SK-N-SH treated with all-trans-retinoic acid at 6 μM for 48 hours (cell line): Measurements from ENCODE around the gene HEPHL1.

Source experiments
- ATAC-seq: fragments of 200-7000 bp; cut with Tn5 transposase; 3 replicates; pipeline ENCODE4 v1.9.1; 2020; ENCODE audit warnings: mild to moderate bottlenecking, moderate library complexity
- ARNTL ChIP-seq: fragments of 450-650 bp; formaldehyde crosslinking; IDR thresholded peaks from 2 replicates; pipeline ENCODE4 v1.5.0; 2020; ENCODE audit warnings: low read depth, mild to moderate bottlenecking, moderate library complexity, borderline replicate concordance
- BACH2 ChIP-seq: fragments of 250-450 bp; sonication (Bioruptor Pico); IDR thresholded peaks from 2 replicates; pipeline ENCODE4 v1.9.0; 2021; ENCODE audit warnings: mild to moderate bottlenecking, borderline replicate concordance
- ESRRG ChIP-seq: fragments of 250-450 bp; sonication (Bioruptor Pico); IDR thresholded peaks from 2 replicates; pipeline ENCODE4 v1.6.1; 2021; ENCODE audit warnings: mild to moderate bottlenecking
- GLIS3 ChIP-seq: fragments of 250-450 bp; sonication (Bioruptor Pico); IDR thresholded peaks from 2 replicates; pipeline ENCODE4 v1.5.0; 2020; ENCODE audit warnings: mild to moderate bottlenecking, moderate library complexity
- ISL1 ChIP-seq: fragments of 250-450 bp; sonication (Bioruptor Pico); IDR thresholded peaks from 2 replicates; pipeline ENCODE4 v2.1.2; 2022; ENCODE audit warnings: mild to moderate bottlenecking, moderate library complexity
- OSR1 ChIP-seq: fragments of 250-450 bp; sonication (Bioruptor Pico); IDR thresholded peaks from 2 replicates; pipeline ENCODE4 v1.8.0; 2022; ENCODE audit warnings: moderate library complexity, mild to moderate bottlenecking, inconsistent platforms
- PPARA ChIP-seq: fragments of 250-450 bp; sonication (Bioruptor Pico); IDR thresholded peaks from 2 replicates; pipeline ENCODE4 v1.5.0; 2020; ENCODE audit warnings: mild to moderate bottlenecking, borderline replicate concordance
- RARB ChIP-seq: fragments of 250-450 bp; sonication (Bioruptor Pico); IDR thresholded peaks from 2 replicates; pipeline ENCODE4 v1.8.0; 2021; ENCODE audit warnings: mild to moderate bottlenecking, moderate library complexity
- SNAI2 ChIP-seq: fragments of 250-450 bp; sonication (Bioruptor Pico); IDR thresholded peaks from 2 replicates; pipeline ENCODE4 v1.5.0; 2020; ENCODE audit warnings: mild to moderate bottlenecking, moderate library complexity
- TCF4 ChIP-seq: fragments of 250-450 bp; sonication (Bioruptor Pico); IDR thresholded peaks from 2 replicates; pipeline ENCODE4 v1.8.0; 2021; ENCODE audit warnings: mild to moderate bottlenecking, moderate library complexity, borderline replicate concordance
- TOX ChIP-seq: fragments of 250-450 bp; sonication (Bioruptor Pico); IDR thresholded peaks from 2 replicates; pipeline ENCODE4 v1.8.0; 2021; ENCODE audit warnings: mild to moderate bottlenecking, moderate library complexity, borderline replicate concordance
- ZC3H10 ChIP-seq: fragments of 250-450 bp; sonication (Bioruptor Pico); IDR thresholded peaks from 2 replicates; pipeline ENCODE4 v1.5.1; 2021; ENCODE audit warnings: mild to moderate bottlenecking, moderate library complexity
- ZFP30 ChIP-seq: fragments of 450-650 bp; formaldehyde crosslinking; IDR thresholded peaks from 2 replicates; pipeline ENCODE4 v1.5.0; 2022; ENCODE audit warnings: mild to moderate bottlenecking, moderate library complexity
- ZNF70 ChIP-seq: fragments of 450-650 bp; formaldehyde crosslinking; IDR thresholded peaks from 2 replicates; pipeline ENCODE4 v1.5.0; 2020; ENCODE audit warnings: mild to moderate bottlenecking, moderate library complexity
- ZNF8 ChIP-seq: fragments of 450-650 bp; formaldehyde crosslinking; IDR thresholded peaks from 2 replicates; pipeline ENCODE4 v1.5.0; 2020; ENCODE audit warnings: mild to moderate bottlenecking, moderate library complexity
- TF ChIP-seq, protein P1 (sequence below): fragments of 250-450 bp; sonication (Bioruptor Pico); IDR thresholded peaks from 2 replicates; pipeline ENCODE4 v1.5.1; 2021; ENCODE audit warnings: mild to moderate bottlenecking, moderate library complexity
- TF ChIP-seq, protein P2 (sequence below): fragments of 250-450 bp; sonication (Bioruptor Pico); IDR thresholded peaks from 2 replicates; pipeline ENCODE4 v1.5.0; 2020; ENCODE audit warnings: mild to moderate bottlenecking, moderate library complexity
- TF ChIP-seq, protein P3 (sequence below): fragments of 250-450 bp; sonication (Bioruptor Pico); IDR thresholded peaks from 2 replicates; pipeline ENCODE4 v1.5.1; 2020; ENCODE audit warnings: low read depth, mild to moderate bottlenecking, moderate library complexity
- TF ChIP-seq, protein P4 (sequence below): fragments of 250-450 bp; sonication (Bioruptor Pico); IDR thresholded peaks from 2 replicates; pipeline ENCODE4 v1.8.0; 2021; ENCODE audit warnings: low read depth, mild to moderate bottlenecking, moderate library complexity, borderline replicate concordance

The HEPHL1 gene, protein sequence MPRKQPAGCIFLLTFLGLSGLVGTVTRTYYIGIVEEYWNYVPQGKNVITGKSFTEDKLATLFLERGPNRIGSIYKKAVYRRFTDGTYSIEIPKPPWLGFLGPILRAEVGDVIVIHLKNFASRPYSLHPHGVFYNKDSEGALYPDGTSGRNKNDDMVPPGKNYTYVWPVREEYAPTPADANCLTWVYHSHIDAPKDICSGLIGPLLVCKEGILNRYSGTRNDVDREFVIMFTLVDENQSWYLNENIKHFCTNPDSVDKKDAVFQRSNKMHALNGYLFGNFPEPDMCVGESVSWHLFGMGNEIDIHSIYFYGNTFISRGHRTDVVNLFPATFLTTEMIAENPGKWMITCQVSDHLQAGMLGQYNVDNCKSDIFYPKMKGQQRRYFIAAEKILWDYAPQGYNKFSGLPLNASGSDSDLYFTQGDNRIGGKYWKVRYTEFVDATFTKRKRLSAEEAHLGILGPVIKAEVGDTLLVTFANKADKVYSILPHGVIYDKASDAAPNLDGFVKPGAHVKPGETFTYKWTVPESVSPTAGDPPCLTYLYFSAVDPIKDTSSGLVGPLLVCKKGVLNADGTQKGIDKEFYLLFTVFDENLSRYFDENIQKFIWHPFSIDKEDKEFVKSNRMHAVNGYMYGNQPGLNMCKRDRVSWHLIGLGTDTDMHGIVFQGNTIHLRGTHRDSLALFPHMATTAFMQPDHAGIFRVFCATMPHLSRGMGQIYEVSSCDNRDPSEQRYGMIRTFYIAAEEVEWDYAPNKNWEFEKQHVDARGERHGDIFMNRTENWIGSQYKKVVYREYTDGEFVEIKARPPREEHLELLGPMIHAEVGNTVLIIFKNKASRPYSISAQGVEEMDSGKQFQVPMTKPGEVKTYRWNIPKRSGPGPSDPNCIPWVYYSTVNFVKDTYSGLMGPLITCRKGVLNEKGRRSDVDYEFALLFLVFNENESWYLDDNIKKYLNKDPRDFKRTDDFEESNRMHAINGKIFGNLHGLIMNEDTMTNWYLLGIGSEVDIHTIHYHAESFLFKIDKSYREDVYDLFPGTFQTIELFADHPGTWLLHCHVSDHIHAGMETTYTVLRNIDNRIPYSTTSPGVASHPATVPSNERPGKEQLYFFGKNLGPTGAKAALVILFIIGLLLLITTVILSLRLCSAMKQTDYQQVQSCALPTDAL

DNA sequence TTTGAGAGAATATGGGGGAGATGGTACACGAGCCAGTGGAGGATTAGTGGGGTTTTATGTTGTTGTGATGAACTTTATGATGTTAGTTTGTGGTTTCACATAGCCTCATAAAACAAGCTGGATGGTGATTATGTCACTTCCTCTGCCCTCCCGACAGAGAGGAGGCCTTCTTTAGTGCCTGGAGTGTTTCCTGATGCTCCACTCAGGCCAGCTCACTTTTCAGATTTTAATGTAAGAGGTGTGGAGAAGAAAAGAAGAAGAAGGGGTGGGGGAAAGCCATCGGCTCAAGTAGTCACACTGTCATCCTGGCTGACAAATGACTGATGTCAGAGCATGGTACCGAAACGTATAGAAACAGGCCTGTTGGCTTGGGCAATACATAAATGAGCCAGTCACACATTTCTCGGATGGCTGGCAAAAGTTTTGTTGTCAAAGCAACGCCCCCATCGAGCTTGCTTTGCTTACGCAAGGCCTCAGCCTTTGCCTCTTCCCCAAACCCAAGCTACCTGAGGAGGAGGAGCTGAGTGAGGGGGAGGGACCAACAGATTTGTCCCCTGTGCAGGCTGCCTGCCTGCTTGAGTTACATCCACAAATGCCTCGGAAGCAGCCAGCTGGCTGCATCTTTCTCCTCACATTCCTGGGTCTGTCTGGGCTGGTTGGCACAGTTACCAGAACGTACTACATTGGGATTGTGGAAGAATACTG is at the start of gene HEPHL1:
TSS of gene HEPHL1 (plus strand) at position 578 of the 705 bp plus-strand sequence. CDS start at position 593, 15 bp downstream.
- TF ChIP-seq RARB (CRISPR knock-in tag) (no peak), ZC3H10 (CRISPR knock-in tag) (no peak), PPARA (no peak), GLIS3 (CRISPR knock-in tag) (no peak), ZNF70 (CRISPR knock-in tag) (no peak), TCF4 (no peak), BACH2 (no peak), ESRRG (CRISPR knock-in tag) (no peak), SNAI2 (CRISPR knock-in tag) (no peak), OSR1 (CRISPR knock-in tag) (no peak), ZNF8 (CRISPR knock-in tag) (no peak), TOX (CRISPR knock-in tag) (no peak)
- TF ChIP-seq, protein P1, sequence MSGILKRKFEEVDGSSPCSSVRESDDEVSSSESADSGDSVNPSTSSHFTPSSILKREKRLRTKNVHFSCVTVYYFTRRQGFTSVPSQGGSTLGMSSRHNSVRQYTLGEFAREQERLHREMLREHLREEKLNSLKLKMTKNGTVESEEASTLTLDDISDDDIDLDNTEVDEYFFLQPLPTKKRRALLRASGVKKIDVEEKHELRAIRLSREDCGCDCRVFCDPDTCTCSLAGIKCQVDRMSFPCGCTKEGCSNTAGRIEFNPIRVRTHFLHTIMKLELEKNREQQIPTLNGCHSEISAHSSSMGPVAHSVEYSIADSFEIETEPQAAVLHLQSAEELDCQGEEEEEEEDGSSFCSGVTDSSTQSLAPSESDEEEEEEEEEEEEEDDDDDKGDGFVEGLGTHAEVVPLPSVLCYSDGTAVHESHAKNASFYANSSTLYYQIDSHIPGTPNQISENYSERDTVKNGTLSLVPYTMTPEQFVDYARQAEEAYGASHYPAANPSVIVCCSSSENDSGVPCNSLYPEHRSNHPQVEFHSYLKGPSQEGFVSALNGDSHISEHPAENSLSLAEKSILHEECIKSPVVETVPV, result no peak
- TF ChIP-seq, protein P2, sequence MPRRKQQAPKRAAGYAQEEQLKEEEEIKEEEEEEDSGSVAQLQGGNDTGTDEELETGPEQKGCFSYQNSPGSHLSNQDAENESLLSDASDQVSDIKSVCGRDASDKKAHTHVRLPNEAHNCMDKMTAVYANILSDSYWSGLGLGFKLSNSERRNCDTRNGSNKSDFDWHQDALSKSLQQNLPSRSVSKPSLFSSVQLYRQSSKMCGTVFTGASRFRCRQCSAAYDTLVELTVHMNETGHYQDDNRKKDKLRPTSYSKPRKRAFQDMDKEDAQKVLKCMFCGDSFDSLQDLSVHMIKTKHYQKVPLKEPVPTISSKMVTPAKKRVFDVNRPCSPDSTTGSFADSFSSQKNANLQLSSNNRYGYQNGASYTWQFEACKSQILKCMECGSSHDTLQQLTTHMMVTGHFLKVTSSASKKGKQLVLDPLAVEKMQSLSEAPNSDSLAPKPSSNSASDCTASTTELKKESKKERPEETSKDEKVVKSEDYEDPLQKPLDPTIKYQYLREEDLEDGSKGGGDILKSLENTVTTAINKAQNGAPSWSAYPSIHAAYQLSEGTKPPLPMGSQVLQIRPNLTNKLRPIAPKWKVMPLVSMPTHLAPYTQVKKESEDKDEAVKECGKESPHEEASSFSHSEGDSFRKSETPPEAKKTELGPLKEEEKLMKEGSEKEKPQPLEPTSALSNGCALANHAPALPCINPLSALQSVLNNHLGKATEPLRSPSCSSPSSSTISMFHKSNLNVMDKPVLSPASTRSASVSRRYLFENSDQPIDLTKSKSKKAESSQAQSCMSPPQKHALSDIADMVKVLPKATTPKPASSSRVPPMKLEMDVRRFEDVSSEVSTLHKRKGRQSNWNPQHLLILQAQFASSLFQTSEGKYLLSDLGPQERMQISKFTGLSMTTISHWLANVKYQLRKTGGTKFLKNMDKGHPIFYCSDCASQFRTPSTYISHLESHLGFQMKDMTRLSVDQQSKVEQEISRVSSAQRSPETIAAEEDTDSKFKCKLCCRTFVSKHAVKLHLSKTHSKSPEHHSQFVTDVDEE (CRISPR knock-in tag), result no peak
- TF ChIP-seq, protein P3, sequence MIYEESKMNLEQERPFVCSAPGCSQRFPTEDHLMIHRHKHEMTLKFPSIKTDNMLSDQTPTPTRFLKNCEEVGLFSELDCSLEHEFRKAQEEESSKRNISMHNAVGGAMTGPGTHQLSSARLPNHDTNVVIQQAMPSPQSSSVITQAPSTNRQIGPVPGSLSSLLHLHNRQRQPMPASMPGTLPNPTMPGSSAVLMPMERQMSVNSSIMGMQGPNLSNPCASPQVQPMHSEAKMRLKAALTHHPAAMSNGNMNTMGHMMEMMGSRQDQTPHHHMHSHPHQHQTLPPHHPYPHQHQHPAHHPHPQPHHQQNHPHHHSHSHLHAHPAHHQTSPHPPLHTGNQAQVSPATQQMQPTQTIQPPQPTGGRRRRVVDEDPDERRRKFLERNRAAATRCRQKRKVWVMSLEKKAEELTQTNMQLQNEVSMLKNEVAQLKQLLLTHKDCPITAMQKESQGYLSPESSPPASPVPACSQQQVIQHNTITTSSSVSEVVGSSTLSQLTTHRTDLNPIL, result no peak
- TF ChIP-seq, protein P4, sequence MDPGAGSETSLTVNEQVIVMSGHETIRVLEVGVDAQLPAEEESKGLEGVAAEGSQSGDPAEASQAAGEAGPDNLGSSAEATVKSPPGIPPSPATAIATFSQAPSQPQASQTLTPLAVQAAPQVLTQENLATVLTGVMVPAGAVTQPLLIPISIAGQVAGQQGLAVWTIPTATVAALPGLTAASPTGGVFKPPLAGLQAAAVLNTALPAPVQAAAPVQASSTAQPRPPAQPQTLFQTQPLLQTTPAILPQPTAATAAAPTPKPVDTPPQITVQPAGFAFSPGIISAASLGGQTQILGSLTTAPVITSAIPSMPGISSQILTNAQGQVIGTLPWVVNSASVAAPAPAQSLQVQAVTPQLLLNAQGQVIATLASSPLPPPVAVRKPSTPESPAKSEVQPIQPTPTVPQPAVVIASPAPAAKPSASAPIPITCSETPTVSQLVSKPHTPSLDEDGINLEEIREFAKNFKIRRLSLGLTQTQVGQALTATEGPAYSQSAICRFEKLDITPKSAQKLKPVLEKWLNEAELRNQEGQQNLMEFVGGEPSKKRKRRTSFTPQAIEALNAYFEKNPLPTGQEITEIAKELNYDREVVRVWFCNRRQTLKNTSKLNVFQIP (CRISPR knock-in tag), result no peak
- ATAC-seq, result no peak

DNA sequence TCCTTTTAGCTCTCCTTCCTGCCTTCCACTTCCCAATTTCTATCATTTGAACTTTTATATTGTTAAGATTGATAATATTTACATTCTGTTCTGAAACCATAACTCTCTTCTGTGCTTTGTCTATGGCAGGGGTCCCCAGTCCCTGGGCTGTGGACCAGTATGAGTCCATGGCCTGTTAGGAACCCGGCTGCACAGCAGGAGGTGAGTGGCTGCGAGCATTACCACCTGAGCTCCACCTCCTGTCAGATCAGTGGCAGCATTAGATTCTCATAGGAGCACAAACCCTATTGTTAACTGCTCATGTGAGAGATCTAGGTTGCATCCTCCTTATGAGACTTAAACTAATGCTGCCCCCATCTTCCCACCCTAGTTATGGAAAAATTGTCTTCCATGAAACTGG is 48.4 kb upstream of the HEPHL1 start:
- ATAC-seq, result no peak
- TF ChIP-seq PPARA (no peak), SNAI2 (CRISPR knock-in tag) (no peak), ZNF8 (CRISPR knock-in tag) (no peak), OSR1 (CRISPR knock-in tag) (no peak), ISL1 (no peak), ARNTL (no peak), ZC3H10 (CRISPR knock-in tag) (no peak), TCF4 (no peak), RARB (CRISPR knock-in tag) (no peak), GLIS3 (CRISPR knock-in tag) (no peak), ZFP30 (CRISPR knock-in tag) (no peak)
- TF ChIP-seq, protein P4 (CRISPR knock-in tag), result no peak
- TF ChIP-seq, protein P1, result no peak
- TF ChIP-seq, protein P2 (CRISPR knock-in tag), result no peak
- TF ChIP-seq, protein P3, result no peak
